Astrocyte of the spinal cord (primary cell): ENCODE results near the gene USP25.

Experiments
- DNase-seq: peaks from one replicate; pipeline ENCODE4 v3.0.0; 2011; ENCODE audit warnings: low read depth, low spot score
- H3K4me3 ChIP-seq: 2 replicates; pipeline ENCODE4 v1.5.1; 2011; ENCODE audit warnings: low read depth, mild to moderate bottlenecking, low read length, moderate library complexity
- CTCF ChIP-seq: IDR thresholded peaks from 2 replicates; pipeline ENCODE4 v1.5.1; 2012; ENCODE audit warnings: low read depth, mild to moderate bottlenecking, low read length, inconsistent platforms
- in situ Hi-C: cut with HindIII; loops from 2 replicates; pipeline ENCODE4 v1.10.0; 2017; ENCODE audit warnings: low sequenced_read_pairs

Gene USP25

GRCh38 chr21:15749082-15749860 lies 19.5 kb downstream of the USP25 start:
- peak; percentile 37 for DNase-seq
- in situ Hi-C loops: no loop called here
- H3K4me3 ChIP-seq: no peak overlapping the region
- TF ChIP-seq CTCF: no peak

GRCh38 chr21:15749861-15750159 lies 20.0 kb downstream of the USP25 start:
- in situ Hi-C loops: no loop called here
- no peak overlapping the region for H3K4me3 ChIP-seq
- DNase-seq: no peak
- no peak for TF ChIP-seq CTCF

- no peak for TF ChIP-seq CTCF
- H3K4me3 ChIP-seq: no peak overlapping the region
- in situ Hi-C loops: no loop called here
- DNase-seq: no peak
These were observed 21.3 kb downstream of the USP25 start for GRCh38 chr21:15751037-15751436.

GRCh38 chr21:15751546-15751945 lies 21.8 kb downstream of the USP25 start:
- no peak overlapping the region for H3K4me3 ChIP-seq
- DNase-seq: no peak
- in situ Hi-C loops: no loop called here
- TF ChIP-seq CTCF: no peak

GRCh38 chr21:15752763-15753407 lies 23.1 kb downstream of the USP25 start:
- in situ Hi-C loops: no loop called here
- no peak overlapping the region for H3K4me3 ChIP-seq
- TF ChIP-seq CTCF: no peak
- DNase-seq: no peak

GRCh38 chr21:15753741-15754140 lies 24.0 kb downstream of the USP25 start:
- in situ Hi-C loops: no loop called here
- no peak for DNase-seq

More at GRCh38 chr21:15753741-15754140, 24.0 kb downstream of the USP25 start:
- no peak for TF ChIP-seq CTCF
- H3K4me3 ChIP-seq: no peak overlapping the region
